HepG2 (cell line): ENCODE results near the gene PISD.

Experiments
- CAMTA2 ChIP-seq: sonication (generic); formaldehyde crosslinking; IDR thresholded peaks from 2 replicates; pipeline ENCODE4 v1.4.0; 2020; ENCODE audit warnings: mild to moderate bottlenecking, missing genetic modification reagents, borderline replicate concordance
- CTCF ChIP-seq: sonication (generic); formaldehyde crosslinking; IDR thresholded peaks from 2 replicates; pipeline ENCODE4 v1.5.0; 2020; ENCODE audit warnings: mild to moderate bottlenecking, missing genetic modification reagents, moderate library complexity
- DR1 ChIP-seq: sonication (generic); formaldehyde crosslinking; IDR thresholded peaks from 2 replicates; pipeline ENCODE4 v1.8.0; 2021; ENCODE audit warnings: mild to moderate bottlenecking, missing genetic modification reagents, inconsistent platforms
- ESRRA ChIP-seq: sonication (generic); formaldehyde crosslinking; IDR thresholded peaks from 2 replicates; pipeline ENCODE4 v1.5.1; 2020; ENCODE audit warnings: mild to moderate bottlenecking, low read depth, missing genetic modification reagents
- KAT7 ChIP-seq: IDR thresholded peaks from 2 replicates; pipeline ENCODE4 v1.6.1; 2018; ENCODE audit warnings: borderline replicate concordance, missing compliant biosample characterization
- NCOA2 ChIP-seq: sonication (generic); formaldehyde crosslinking; IDR thresholded peaks from 2 replicates; pipeline ENCODE4 v1.8.0; 2022; ENCODE audit warnings: inconsistent platforms
- RFX5 ChIP-seq: IDR thresholded peaks from 2 replicates; pipeline ENCODE4 v1.6.1; 2011; ENCODE audit warnings: low read depth, low read length, improper control_type of control experiment
- SATB2 ChIP-seq: sonication (generic); formaldehyde crosslinking; IDR thresholded peaks from 2 replicates; pipeline ENCODE4 v1.5.0; 2020; ENCODE audit warnings: missing genetic modification reagents
- ZNF468 ChIP-seq: sonication (generic); formaldehyde crosslinking; IDR thresholded peaks from 2 replicates; pipeline ENCODE4 v1.8.0; 2022; ENCODE audit warnings: mild to moderate bottlenecking, moderate library complexity, missing genetic modification reagents
- ZSCAN5A ChIP-seq: sonication (generic); formaldehyde crosslinking; IDR thresholded peaks from 2 replicates; pipeline ENCODE4 v1.8.0; 2022; ENCODE audit warnings: mild to moderate bottlenecking, missing genetic modification reagents, borderline replicate concordance

GRCh38 chr22:31631436-31631835, 30.6 kb downstream of the PISD start:
- TF ChIP-seq DR1 (CRISPR knock-in tag) (no peak), ZSCAN5A (no peak), ESRRA (CRISPR knock-in tag) (no peak), KAT7 (CRISPR knock-in tag) (no peak), RFX5 (no peak), NCOA2 (CRISPR knock-in tag) (no peak), ZNF468 (no peak), SATB2 (CRISPR knock-in tag) (no peak), CTCF (CRISPR knock-in tag) (no peak), CAMTA2 (CRISPR knock-in tag) (no peak)
